Measurements from ENCODE around the gene COL8A2. TPM values are rescaled to one million over a fixed set of nuclear protein-coding genes. Genes with fewer than 3 reads are reported as not detected.

The COL8A2 gene
- total RNA-seq, 2 donors from 2014 or later = 1.3 to 1.6 TPM

DNA sequence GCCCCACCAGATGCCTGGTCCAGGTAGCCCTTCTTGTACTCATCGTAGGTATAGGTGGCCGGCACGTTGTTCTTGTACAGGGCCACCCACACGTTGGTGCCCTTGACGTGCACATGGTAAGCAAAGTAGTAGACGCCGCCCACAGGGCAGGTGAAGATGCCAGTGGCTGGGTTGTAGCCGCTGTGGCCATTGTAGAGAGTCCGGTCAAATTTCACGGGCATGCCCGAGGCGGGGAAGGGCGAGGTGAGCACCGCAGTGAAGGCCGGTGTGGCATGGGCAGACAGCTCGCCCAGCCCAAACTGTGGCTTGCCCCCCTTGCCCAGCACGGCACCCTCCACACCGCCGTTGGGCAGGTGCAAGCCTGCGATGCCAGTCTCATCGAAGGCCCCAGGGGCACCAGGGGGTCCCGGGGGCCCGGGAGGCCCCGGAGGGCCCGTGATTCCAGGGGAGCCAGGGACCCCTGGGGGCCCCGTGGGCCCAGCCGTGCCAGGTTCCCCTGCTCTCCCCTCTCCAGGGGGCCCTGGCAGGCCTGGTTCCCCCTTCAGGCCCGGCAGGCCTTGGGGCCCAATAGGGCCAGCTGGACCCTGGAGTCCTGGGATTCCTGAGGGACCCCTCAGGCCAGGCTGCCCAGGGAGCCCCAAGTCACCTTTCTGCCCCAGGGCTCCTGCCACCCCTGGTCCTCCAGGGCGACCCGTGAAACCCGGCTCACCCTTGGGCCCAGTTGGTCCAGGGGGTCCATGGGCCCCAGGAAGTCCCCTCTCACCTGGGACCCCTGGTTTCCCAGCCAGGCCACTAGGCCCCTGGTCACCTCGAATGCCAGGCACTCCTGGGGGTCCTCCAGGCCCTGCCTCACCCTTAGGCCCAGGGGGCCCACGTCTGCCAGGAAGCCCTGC lies 27.1 kb downstream of the COL8A2 start:
- 90 to 93% methylated on average over 8 to 26 of the region's 33 CpGs for WGBS, 2 donors
- ATAC-seq (no peak), DNase-seq (no peak)
- Histone ChIP-seq H3K4me3 (no peak overlapping the region), H3K9me3 (no peaks in the 10 kb centered on the region), H3K4me1 (peaks cover 6% of the 10 kb centered on the region), H3K36me3 (replicated peaks in 1 of 2; ENCODE audit: insufficient read depth in 1 of 2, low read depth in 2 of 2) (peaks cover 8 to 9% of the 10 kb centered on the region in 2 donors), H3K27ac (no peak overlapping the region), H3K27me3 (no peaks in the 10 kb centered on the region)
- TF ChIP-seq POLR2A (IDR thresholded peaks at IDR 0.05) = no peak
- TF ChIP-seq, protein P1, sequence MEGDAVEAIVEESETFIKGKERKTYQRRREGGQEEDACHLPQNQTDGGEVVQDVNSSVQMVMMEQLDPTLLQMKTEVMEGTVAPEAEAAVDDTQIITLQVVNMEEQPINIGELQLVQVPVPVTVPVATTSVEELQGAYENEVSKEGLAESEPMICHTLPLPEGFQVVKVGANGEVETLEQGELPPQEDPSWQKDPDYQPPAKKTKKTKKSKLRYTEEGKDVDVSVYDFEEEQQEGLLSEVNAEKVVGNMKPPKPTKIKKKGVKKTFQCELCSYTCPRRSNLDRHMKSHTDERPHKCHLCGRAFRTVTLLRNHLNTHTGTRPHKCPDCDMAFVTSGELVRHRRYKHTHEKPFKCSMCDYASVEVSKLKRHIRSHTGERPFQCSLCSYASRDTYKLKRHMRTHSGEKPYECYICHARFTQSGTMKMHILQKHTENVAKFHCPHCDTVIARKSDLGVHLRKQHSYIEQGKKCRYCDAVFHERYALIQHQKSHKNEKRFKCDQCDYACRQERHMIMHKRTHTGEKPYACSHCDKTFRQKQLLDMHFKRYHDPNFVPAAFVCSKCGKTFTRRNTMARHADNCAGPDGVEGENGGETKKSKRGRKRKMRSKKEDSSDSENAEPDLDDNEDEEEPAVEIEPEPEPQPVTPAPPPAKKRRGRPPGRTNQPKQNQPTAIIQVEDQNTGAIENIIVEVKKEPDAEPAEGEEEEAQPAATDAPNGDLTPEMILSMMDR (IDR thresholded peaks at IDR 0.05) = no peak
- intact Hi-C loops (cut with DNase I) = loop anchor here (5.0 to 10.0 kb wide), 3 partner anchors 47 to 317 kb away; partner anchors contain the start of gene TRAPPC3

DNA sequence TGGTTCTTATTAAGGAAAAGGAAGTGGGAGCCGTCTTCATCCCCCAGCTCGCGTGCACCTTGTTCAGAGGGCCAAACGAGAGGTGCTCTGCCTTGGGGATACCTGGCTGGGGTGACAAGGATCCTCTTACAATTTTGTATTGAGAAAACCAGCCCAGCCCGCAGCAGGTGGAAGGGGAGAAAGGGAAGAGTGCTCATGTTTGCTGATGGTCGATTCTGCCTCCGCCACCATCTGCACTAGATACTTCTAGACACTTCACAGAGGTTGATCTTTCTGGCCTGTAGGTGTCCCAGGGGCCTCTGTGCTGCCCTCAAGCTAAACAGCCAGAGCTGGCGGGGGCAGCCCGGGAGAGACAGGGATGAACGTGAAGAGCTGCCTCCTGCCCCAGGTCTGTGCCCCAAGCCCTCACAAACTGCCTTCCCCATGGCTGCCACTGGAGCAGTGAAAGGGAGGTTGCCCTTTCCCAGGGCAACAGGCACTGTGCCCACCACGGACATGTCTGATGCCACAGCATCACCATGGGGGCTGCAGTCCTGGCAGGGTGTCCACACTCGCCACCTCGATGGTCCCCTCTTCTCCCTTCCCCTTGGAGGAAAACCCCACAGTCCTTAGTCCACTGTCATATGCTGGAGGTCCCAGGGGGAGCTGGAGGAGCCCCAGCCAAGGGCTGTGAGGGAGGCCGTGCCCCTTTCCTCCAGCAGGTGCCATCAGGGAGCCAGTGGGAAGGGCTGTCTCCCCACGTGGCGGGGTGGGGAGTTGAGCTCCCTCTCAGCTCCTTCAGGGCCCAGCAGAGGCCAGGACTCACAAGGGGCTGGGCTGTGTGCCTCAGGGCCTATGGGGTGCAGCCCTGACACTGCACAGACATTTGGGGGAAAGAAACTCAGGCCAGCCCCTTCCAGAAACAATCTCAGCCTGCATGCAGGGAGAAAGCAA lies 28.3 kb downstream of the COL8A2 start:
- Histone ChIP-seq H3K9me3 (no peaks in the 10 kb centered on the region), H3K4me1 (peaks cover 6% of the 10 kb centered on the region), H3K27ac (no peak overlapping the region), H3K27me3 (no peaks in the 10 kb centered on the region), H3K4me3 (no peak overlapping the region), H3K36me3 (replicated peaks in 1 of 2; ENCODE audit: insufficient read depth in 1 of 2, low read depth in 2 of 2) (peaks cover 16 to 19% of the 10 kb centered on the region in 2 donors)
- TF ChIP-seq, protein P1 (IDR thresholded peaks at IDR 0.05) = no peak
- TF ChIP-seq POLR2A (IDR thresholded peaks at IDR 0.05) = no peak
- 70 to 76% methylated on average over 9 to 16 of the region's 16 CpGs for WGBS, 2 donors
- DNase-seq (no peak), ATAC-seq (no peak)
- intact Hi-C loops (cut with DNase I) = loop anchor here (5.0 to 10.0 kb wide), 3 partner anchors 48 to 318 kb away; partner anchors contain the start of gene TRAPPC3

DNA sequence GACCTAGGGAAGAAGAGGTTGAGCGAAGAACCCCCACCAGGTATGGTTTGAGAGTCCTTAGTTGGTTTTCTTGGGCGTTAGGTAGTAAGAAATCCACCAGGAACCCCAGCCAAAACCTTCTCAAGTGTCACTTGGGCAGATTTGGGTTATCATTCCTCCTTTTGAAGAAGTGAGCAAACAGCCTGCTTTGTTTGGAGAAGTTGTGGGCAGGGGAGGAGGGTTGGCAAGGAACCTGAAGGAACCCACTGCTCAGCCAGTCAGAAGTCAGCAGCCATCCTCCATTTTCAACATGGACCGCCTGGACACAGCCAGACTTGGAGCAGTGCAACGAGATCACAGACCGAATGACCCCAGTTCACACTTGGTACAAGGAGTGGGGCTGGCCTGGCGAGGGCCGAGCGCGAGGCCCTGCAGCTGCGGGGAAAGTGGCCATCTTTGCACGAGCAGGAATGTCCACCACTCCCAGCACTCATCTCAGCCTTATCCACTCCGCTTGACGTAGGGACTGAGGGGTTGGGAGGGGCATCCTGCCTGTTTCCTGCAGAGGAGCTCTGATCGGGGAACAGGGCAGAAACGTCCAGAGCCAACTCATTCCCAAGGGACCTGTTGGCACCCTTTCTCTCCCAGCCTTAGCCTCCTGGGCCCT lies 29.1 kb downstream of the COL8A2 start:
- intact Hi-C loops (cut with DNase I) = loop anchor here (5.0 to 10.0 kb wide), 3 partner anchors 49 to 319 kb away; partner anchors contain the start of gene TRAPPC3
- 67 to 71% methylated on average over 12 to 15 of the region's 15 CpGs for WGBS, 2 donors
- Histone ChIP-seq H3K4me3 (no peak overlapping the region), H3K36me3 (replicated peaks in 1 of 2; ENCODE audit: insufficient read depth in 1 of 2, low read depth in 2 of 2) (peaks cover 19% of the 10 kb centered on the region in 2 donors), H3K27ac (no peak overlapping the region), H3K9me3 (no peaks in the 10 kb centered on the region), H3K27me3 (no peaks in the 10 kb centered on the region), H3K4me1 (peaks cover 6% of the 10 kb centered on the region)
- no peak for DNase-seq
- ATAC-seq = no peak
- TF ChIP-seq POLR2A (IDR thresholded peaks at IDR 0.05) = no peak
- TF ChIP-seq, protein P1 (IDR thresholded peaks at IDR 0.05) = no peak

DNA sequence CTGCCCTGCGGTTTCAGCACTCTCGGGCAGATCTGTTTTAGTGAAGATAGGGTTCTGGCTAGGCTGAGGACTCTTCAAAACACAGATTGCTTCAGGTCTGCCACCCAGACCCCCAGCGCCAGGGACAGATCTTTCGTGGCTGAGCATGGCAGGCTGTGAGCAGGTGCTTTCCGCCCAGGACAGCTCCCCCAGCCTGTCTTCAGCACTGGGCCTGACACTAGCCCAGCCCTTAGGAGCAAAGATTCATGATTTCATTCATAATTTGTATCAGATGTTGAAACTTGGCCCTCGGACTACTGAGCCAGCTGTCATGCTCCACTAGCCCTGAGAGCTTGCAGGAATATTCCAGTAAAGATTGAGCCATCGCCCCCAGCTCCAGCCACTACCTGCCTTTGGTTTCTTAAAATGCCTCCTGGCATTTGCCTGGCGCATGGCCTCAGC lies 30.4 kb downstream of the COL8A2 start:
- Histone ChIP-seq H3K9me3 (no peaks in the 10 kb centered on the region), H3K4me3 (no peak overlapping the region), H3K27me3 (no peaks in the 10 kb centered on the region), H3K27ac (no peak overlapping the region), H3K4me1 (peaks cover 9% of the 10 kb centered on the region), H3K36me3 (replicated peaks in 1 of 2; ENCODE audit: insufficient read depth in 1 of 2, low read depth in 2 of 2) (peaks cover 19% of the 10 kb centered on the region in 2 donors)
- intact Hi-C loops (cut with DNase I) = loop anchor here (5.0 to 10.0 kb wide), 3 partner anchors 50 to 320 kb away; partner anchors contain the start of gene TRAPPC3
- DNase-seq (no peak), ATAC-seq (no peak)
- WGBS, 2 donors = 90 to 95% methylated on average over 5 to 8 of the region's 8 CpGs
- TF ChIP-seq, protein P1 (IDR thresholded peaks at IDR 0.05) = no peak
- no peak for TF ChIP-seq POLR2A (IDR thresholded peaks at IDR 0.05)

Measured in body of pancreas (tissue), 4 donors.